IMR-90 (cell line): ENCODE data around the gene NELL1.

ENCODE experiments used
- BHLHE40 ChIP-seq: fragments of 150-350 bp; IDR thresholded peaks from 2 replicates; pipeline ENCODE4 v1.6.1; 2016; ENCODE audit warnings: mild to moderate bottlenecking, low read depth, low read length
- MAFK ChIP-seq: IDR thresholded peaks from 2 replicates; pipeline ENCODE4 v1.6.1; 2012; ENCODE audit warnings: low read depth, low read length, improper control_type of control experiment
- MXI1 ChIP-seq: IDR thresholded peaks from 2 replicates; pipeline ENCODE4 v1.6.1; 2012; ENCODE audit warnings: low read depth, mild to moderate bottlenecking, low read length, moderate library complexity, borderline replicate concordance
- POLR2A ChIP-seq: IDR thresholded peaks from 2 replicates; pipeline ENCODE4 v1.6.1; 2012; ENCODE audit warnings: mild to moderate bottlenecking, low read depth, low read length
- RAD21 ChIP-seq: IDR thresholded peaks from 2 replicates; pipeline ENCODE4 v1.6.1; 2012; ENCODE audit warnings: low read length, improper control_type of control experiment
- RCOR1 ChIP-seq: IDR thresholded peaks from 2 replicates; pipeline ENCODE4 v1.6.1; 2012; ENCODE audit warnings: mild to moderate bottlenecking, low read length, improper control_type of control experiment; ENCODE audit not compliant: insufficient replicate concordance
- TF ChIP-seq, protein P1 (sequence below): conservative IDR thresholded peaks from 2 replicates; pipeline ENCODE4 v1.5.1; 2012; ENCODE audit warnings: mild to moderate bottlenecking, low read depth, low read length, improper control_type of control experiment
- TF ChIP-seq, protein P2 (sequence below): fragments of 150-350 bp; IDR thresholded peaks from 2 replicates; pipeline ENCODE4 v1.6.1; 2017; ENCODE audit warnings: mild to moderate bottlenecking, antibody characterized with exemption, low read length, low read depth

DNA sequence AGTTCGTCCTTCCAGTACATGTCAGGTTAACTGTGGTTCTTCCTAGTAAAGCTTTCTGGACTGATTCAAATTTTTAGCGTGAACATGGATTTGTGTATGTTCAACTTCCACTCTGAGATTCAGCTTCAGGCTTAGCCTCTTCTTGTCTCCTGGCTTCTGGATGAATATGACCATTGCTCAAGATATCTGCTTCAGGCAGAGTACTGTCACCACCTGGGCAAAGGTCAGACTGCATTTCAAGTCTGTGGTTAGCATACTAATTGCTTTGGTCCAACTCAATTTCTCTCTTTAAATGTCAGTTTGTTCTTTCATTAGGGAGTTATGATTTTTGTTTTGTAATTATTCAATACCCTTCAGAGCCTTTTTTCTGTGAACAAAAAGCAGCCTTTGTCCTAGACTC, 440.0 kb downstream of the NELL1 start:
- TF ChIP-seq RCOR1 = no peak
- no peak for TF ChIP-seq POLR2A
- TF ChIP-seq, protein P1, sequence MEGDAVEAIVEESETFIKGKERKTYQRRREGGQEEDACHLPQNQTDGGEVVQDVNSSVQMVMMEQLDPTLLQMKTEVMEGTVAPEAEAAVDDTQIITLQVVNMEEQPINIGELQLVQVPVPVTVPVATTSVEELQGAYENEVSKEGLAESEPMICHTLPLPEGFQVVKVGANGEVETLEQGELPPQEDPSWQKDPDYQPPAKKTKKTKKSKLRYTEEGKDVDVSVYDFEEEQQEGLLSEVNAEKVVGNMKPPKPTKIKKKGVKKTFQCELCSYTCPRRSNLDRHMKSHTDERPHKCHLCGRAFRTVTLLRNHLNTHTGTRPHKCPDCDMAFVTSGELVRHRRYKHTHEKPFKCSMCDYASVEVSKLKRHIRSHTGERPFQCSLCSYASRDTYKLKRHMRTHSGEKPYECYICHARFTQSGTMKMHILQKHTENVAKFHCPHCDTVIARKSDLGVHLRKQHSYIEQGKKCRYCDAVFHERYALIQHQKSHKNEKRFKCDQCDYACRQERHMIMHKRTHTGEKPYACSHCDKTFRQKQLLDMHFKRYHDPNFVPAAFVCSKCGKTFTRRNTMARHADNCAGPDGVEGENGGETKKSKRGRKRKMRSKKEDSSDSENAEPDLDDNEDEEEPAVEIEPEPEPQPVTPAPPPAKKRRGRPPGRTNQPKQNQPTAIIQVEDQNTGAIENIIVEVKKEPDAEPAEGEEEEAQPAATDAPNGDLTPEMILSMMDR = no peak
- no peak for TF ChIP-seq BHLHE40
- no peak for TF ChIP-seq RAD21
- TF ChIP-seq, protein P2, sequence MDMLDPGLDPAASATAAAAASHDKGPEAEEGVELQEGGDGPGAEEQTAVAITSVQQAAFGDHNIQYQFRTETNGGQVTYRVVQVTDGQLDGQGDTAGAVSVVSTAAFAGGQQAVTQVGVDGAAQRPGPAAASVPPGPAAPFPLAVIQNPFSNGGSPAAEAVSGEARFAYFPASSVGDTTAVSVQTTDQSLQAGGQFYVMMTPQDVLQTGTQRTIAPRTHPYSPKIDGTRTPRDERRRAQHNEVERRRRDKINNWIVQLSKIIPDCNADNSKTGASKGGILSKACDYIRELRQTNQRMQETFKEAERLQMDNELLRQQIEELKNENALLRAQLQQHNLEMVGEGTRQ = no peak
- TF ChIP-seq MAFK = no peak
- no peak for TF ChIP-seq MXI1
